ENCODE measurements around the gene ACSL1.

ACSL1 gene

GRCh38 chr4:184806229-184806550 lies 19.6 kb downstream of the ACSL1 start:
- no peaks in the 10 kb centered on the region for H3K9me3 ChIP-seq (ENCODE audit: severe bottlenecking)
- H3K27me3 ChIP-seq (ENCODE audit: insufficient read depth, low read depth, severe bottlenecking): no peaks in the 10 kb centered on the region
- H3K36me3 ChIP-seq: peaks cover 4% of the 10 kb centered on the region; the same call in 1 of the 2 replicates
- peak overlapping the region; percentile 62 for H3K27ac ChIP-seq
- DNase-seq: no peak
- TF ChIP-seq, protein P1, sequence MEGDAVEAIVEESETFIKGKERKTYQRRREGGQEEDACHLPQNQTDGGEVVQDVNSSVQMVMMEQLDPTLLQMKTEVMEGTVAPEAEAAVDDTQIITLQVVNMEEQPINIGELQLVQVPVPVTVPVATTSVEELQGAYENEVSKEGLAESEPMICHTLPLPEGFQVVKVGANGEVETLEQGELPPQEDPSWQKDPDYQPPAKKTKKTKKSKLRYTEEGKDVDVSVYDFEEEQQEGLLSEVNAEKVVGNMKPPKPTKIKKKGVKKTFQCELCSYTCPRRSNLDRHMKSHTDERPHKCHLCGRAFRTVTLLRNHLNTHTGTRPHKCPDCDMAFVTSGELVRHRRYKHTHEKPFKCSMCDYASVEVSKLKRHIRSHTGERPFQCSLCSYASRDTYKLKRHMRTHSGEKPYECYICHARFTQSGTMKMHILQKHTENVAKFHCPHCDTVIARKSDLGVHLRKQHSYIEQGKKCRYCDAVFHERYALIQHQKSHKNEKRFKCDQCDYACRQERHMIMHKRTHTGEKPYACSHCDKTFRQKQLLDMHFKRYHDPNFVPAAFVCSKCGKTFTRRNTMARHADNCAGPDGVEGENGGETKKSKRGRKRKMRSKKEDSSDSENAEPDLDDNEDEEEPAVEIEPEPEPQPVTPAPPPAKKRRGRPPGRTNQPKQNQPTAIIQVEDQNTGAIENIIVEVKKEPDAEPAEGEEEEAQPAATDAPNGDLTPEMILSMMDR (IDR thresholded peaks at IDR 0.05; ENCODE audit: low read depth, low read length): no peak
- no peak overlapping the region for H3K4me3 ChIP-seq (ENCODE audit: low read depth, low read length)

DNA sequence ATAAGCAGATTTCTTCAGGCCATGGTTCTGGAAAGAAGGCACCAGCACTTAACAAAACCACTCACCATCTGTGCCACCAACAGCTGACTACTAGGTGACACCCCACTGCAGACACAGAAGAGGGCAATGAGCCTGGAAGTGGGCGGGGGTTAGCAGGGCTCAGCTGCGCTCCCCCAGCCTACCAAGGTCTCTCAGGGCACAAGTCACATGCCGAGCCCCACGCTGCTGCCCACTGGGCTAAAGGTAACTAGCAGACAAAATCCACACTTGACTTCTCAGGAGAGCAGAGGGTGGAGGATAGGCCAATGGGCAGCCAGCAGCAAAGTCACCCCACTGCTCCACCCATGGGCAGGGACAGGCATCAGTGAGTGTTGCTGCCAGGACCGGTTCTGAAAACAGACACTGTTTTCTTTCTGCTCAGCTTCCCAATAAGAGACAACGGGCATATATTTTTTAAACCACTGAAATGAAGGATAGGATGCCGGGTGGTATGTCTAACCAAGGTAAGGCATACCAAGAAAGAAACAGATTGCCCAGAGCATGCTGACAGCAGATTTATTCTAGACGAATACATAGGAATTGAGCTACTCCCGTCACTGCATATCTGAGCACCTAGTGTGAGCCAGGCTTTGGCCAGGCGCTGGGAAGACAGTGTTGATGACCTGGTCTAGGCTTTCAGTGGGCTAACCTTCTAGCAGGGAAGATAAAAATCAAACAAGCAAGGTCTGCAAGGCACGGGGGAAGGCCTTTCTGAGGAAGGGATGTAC lies 20.1 kb downstream of the ACSL1 start:
- H3K27ac ChIP-seq: peak overlapping the region; percentile 62
- no peaks in the 10 kb centered on the region for H3K27me3 ChIP-seq (ENCODE audit: insufficient read depth, low read depth, severe bottlenecking)
- peak; percentile 68 for DNase-seq
- no peak overlapping the region for H3K4me3 ChIP-seq (ENCODE audit: low read depth, low read length)
- H3K36me3 ChIP-seq: peaks cover 4% of the 10 kb centered on the region; the same call in 1 of the 2 replicates
- no peaks in the 10 kb centered on the region for H3K9me3 ChIP-seq (ENCODE audit: severe bottlenecking)
- TF ChIP-seq, protein P1 (IDR thresholded peaks at IDR 0.05; ENCODE audit: low read depth, low read length): peak; percentile 28; the same call in 1 of the 2 replicates

DNA sequence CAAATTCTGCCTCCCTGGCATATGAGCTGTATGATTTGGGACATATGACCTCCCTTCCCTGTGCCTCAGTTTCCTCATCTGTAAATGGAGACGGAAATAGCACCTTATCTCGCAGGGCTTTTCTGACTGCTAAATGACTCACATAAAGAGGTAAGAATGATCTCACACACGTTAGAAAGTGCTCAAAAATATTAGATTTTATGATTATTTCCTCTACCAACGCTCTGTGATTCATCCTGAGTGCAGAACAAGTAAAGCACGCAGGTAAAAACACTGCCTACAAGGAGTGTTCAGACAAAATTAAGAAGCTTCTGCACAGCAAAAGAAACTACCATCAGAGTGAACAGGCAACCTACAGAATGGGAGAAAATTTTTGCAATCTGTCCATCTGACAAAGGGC lies 21.1 kb downstream of the ACSL1 start:
- H3K4me3 ChIP-seq (ENCODE audit: low read depth, low read length): no peak overlapping the region
- TF ChIP-seq, protein P1 (IDR thresholded peaks at IDR 0.05; ENCODE audit: low read depth, low read length): no peak
- DNase-seq: no peak
- H3K27me3 ChIP-seq (ENCODE audit: insufficient read depth, low read depth, severe bottlenecking): no peaks in the 10 kb centered on the region
- peaks cover 9% of the 10 kb centered on the region; the same call in 1 of the 2 replicates for H3K36me3 ChIP-seq
- no peaks in the 10 kb centered on the region for H3K9me3 ChIP-seq (ENCODE audit: severe bottlenecking)
- peak overlapping the region; percentile 62 for H3K27ac ChIP-seq

DNA sequence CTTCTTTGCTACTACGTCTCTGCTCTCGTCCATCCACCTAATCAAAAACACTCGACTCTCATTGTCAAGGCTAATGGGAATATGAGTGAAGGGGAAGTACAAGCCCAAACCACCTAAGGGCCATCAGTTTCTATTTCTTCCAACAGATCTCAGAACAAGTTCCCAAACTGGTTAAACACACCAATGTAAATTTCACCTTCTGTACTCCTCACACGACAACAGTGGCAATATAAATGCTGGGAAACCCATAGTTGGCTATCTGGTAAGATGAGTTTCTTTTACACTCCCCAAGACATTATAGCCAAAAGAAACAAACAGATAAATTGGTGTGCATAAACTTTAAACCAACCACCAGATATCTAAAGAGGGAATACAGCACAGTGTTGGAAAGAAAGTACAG lies 21.9 kb downstream of the ACSL1 start:
- Histone ChIP-seq H3K9me3 (ENCODE audit: severe bottlenecking) (no peaks in the 10 kb centered on the region), H3K36me3 (peaks cover 9% of the 10 kb centered on the region; the same call in 1 of the 2 replicates), H3K27me3 (ENCODE audit: insufficient read depth, low read depth, severe bottlenecking) (no peaks in the 10 kb centered on the region), H3K27ac (no peak overlapping the region), H3K4me3 (ENCODE audit: low read depth, low read length) (no peak overlapping the region)
- TF ChIP-seq, protein P1 (IDR thresholded peaks at IDR 0.05; ENCODE audit: low read depth, low read length): no peak
- no peak for DNase-seq

GRCh38 chr4:184803133-184803532 lies 22.6 kb downstream of the ACSL1 start:
- H3K9me3 ChIP-seq (ENCODE audit: severe bottlenecking): no peaks in the 10 kb centered on the region
- no peak overlapping the region for H3K27ac ChIP-seq
- peaks cover 12% of the 10 kb centered on the region for H3K36me3 ChIP-seq
- DNase-seq: no peak
- H3K4me3 ChIP-seq (ENCODE audit: low read depth, low read length): no peak overlapping the region
- H3K27me3 ChIP-seq (ENCODE audit: insufficient read depth, low read depth, severe bottlenecking): no peaks in the 10 kb centered on the region
- TF ChIP-seq, protein P1 (IDR thresholded peaks at IDR 0.05; ENCODE audit: low read depth, low read length): no peak

DNA sequence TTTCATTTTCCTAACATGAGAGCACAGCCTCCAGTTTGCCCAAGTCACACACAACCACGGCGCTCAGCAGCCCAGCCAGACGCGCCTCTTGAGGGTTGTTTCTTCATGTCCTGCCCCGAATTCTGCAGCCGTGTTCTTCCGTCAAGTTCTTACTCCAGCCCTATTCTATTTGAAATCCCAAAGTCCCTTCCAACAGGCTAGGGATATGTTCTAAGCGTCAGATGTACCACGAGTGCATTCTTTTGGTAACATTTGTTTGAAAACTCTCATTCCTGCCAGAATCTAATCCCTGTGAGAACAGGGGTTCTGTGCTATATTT lies 23.1 kb downstream of the ACSL1 start:
- Histone ChIP-seq H3K27me3 (ENCODE audit: insufficient read depth, low read depth, severe bottlenecking) (no peaks in the 10 kb centered on the region), H3K4me3 (ENCODE audit: low read depth, low read length) (no peak overlapping the region), H3K9me3 (ENCODE audit: severe bottlenecking) (no peaks in the 10 kb centered on the region), H3K36me3 (peaks cover 12% of the 10 kb centered on the region), H3K27ac (no peak overlapping the region)
- no peak for DNase-seq
- TF ChIP-seq, protein P1 (IDR thresholded peaks at IDR 0.05; ENCODE audit: low read depth, low read length): no peak
